HG02938 (cell line): ENCODE measurements around the gene ADAMTSL3.
"Not testable (repeated sequence)": the region's sequence is repeated elsewhere in the genome, so short reads cannot be mapped to it uniquely, and the experiment has no call there.

Experiments used
- ATAC-seq: cut with Tn5 transposase; IDR thresholded peaks from one replicate; pipeline ENCODE4 v1.9.1; 2021; ENCODE audit warnings: mild to moderate bottlenecking, moderate library complexity; ENCODE audit not compliant: unreplicated experiment

The ADAMTSL3 gene

DNA sequence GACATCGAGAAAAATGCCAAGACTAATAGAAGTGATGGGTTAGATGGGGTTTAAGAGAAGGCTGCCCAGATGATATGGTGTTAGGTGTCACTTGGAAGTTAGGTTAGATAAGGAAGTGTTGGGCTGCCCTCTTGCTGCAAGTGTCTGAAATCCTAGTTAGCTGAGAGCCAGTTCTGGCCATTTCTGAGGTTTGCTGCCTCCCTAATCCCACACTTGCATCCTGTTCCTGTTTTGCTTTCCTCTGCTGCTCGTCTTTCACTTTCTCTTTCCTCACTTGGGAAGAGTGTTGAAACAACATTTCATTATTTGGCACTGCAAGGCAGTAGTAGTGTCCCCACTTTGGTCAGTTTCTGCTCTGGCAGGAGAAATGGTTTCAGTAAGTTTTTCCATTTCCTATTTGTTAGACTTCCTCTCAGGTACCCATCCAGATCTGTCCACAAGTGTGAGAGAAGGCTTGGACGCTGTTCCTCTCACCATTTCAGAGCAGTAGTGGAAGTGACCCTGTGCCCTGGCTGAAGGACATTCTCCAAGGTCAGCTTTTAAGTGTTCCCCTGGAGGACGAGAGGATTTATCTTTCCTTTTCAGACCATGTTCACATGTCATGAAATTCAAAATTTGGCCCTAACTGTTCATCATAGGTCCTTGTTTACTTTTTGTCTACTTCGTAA is 93.3 kb downstream of the ADAMTSL3 start:
- ATAC-seq: no peak

DNA sequence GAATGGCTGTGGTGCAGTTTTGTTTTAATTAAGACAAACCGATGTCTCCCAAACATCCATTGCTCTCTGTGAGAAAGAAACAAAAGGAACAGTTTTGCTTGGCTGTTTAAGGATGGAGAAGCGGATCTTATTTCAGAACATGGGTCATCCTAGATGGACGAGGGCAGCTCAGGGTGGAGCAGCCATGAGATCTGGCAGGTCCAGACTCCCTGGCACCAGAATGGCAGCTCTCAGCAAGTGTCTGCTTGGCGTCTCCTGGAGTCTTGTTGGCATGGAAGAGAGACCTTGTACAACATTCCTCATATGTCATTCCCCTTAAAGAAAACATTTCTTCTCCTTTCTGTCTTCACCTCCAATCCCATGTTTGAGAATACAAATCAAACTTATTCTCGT is 93.8 kb downstream of the ADAMTSL3 start:
- ATAC-seq: no peak

DNA sequence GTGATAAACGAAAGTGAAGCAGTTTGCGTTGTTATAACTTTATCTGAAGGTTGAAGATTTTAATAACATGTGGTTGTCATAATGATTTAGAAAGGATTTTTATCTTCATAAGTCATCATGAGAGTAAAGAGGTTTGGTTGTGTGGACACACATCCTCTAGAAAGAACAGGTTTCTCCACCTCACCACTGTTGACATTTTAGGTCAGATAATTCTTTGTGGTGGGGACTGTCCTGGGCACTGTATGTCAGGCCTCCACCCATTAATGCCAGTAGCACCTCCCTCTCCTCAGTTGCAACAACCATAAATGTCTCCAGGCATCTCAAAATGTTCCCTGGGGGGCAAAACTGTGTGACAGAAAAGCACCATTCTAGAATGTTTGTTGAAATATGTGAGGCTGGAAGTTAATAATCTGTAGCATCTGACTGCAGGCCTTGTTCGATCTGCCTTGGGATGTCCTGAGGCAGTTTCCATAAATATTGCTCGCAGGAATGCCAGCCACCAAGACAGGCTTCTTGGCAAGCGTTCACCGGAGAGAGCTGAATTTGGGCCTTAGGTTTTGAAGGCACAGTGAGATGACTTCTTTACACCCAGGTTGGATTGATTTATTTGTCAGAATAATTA is 100.1 kb downstream of the ADAMTSL3 start:
- no peak for ATAC-seq

GRCh38 chr15:83757291-83757690 is 103.4 kb downstream of the ADAMTSL3 start:
- not testable (repeated sequence) for ATAC-seq

DNA sequence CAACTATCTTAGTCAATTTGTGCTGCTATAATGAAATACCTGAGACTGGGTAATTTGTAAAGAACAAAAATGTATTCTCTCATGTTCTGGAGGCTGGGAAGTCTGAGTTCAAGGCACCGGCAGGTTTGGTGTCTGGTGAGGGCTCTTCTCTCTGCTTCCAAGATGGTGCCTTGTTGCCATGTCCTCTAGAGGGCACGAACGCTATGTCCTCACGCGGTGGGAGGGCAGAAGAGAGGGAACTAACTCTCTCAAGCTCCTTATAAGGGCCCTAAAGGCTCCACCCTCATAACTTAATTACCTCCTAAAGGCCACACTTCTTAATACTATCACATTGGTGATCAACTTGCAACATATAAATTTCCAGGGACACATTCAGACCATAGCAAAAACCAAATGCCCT is 108.4 kb downstream of the ADAMTSL3 start:
- no peak for ATAC-seq

DNA sequence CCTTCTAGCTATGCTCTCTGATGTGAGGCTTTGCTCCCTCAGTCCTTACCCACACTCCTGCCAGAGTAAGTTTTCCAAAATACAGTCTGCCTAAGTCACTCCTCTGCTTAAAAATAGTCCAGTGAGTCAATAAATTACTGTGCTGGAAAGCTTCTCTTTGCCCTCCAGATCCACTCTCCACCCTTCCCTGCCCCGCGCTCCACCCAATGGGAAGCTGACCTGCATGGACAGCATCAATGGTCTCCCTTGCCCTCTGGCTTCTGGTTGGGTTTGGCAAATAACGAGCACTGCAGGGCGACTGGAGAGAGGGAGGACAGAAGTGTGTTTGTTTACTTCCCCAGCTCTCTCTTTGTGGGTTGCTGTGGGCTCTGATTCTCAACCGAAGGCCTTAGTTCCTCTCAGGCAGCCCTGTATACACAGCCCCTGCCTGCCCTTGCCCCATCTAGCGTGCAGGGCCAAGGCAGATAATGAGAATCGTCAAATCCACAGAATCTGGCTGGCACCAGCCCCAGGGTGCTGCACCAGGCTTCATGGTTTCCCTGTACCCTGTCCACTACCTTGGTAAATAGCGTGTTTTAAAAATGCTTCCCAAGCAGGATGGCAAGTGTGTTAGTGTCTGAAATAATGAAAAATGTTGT is 110.4 kb downstream of the ADAMTSL3 start:
- no peak for ATAC-seq

GRCh38 chr15:83766339-83766738 is 112.4 kb downstream of the ADAMTSL3 start:
- no peak for ATAC-seq

GRCh38 chr15:83767741-83768140 is 113.8 kb downstream of the ADAMTSL3 start:
- ATAC-seq: no peak

DNA sequence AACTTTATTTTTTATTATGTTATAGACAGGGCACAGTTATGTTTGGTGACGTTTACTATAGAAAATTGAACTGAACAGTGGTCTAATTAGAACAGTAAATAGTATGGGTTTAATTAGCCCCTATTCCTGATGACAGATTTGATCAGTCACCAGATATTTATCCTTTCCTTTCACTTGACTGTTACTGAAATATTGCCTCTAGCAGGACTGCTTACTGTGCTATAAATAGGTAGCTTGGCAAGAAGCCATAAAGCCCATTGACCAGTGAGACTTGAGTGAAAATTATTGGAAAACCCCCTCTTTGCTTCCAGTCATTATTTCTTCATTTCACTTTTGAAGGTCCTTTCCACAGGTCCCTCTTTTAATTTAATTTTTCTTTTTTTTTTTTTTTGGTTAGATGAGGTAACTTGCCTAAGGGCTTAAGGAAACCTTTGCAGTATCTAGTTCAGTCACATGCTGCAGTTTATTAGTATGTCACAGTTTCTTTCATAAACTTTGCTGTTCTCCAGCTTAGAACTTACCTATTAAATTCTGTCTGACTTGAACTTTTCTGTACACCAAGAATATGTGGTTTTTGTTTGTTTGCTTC is 115.6 kb downstream of the ADAMTSL3 start:
- no peak for ATAC-seq

- ATAC-seq: no peak
These were observed 121.8 kb downstream of the ADAMTSL3 start for GRCh38 chr15:83775738-83776137.

DNA sequence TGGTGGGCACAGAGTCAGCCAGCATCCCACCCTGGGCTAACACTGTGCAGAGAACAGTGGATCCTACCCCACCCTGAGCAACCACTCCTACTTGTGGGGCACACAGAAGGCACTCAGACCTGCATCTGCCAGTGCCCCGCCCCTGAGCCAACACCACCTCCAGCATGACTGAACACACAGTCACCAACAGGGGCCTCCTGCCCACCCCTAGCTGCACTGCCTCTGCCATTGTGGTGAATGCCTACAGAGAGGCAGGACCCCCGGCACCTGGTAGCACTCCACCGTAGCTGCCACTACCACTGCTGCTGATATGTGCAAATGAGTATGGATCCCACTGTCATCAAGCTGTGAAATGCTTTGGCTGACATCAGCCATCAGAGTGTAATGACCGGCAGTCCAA is 123.1 kb downstream of the ADAMTSL3 start:
- ATAC-seq: no peak

DNA sequence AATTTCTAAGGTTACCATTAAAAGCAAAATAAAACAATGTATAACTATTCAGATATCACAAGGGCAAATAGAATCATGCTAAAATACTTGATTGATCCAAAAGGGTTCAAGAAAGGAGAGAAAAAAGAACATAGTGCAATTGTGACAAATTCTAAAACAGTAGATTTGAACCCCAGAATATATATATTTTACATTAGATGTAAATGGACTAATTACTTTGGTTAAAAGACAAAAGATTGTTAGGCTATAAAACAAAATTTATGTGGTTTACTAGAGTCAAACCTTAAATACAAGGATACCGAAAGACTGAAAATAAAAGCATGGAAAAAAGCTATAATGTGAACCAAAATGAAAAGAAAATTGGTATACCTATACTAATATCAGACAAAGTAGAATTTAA is 129.3 kb downstream of the ADAMTSL3 start:
- no peak for ATAC-seq

GRCh38 chr15:83784975-83785374 is 131.1 kb downstream of the ADAMTSL3 start:
- no peak for ATAC-seq

- ATAC-seq: no peak
These were observed 132.4 kb downstream of the ADAMTSL3 start for GRCh38 chr15:83786336-83786735.

DNA sequence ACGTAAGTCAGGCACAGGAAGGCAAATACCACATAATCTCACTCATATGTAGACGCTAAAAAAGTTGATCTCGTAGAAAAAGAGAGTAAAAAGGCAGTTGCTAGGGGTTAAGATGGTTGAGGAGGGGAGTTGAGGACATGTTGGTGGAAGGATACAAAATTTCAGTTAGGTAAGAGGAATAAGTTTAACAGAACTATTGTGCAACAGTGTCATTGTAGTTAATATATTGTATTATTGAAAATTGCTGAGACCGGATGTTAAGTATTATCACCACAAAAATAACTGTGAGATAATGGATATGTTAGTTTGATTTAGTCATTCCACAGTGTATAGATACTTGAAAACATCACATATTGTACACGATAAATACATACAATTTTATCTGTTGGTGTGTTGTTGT is 139.1 kb downstream of the ADAMTSL3 start:
- ATAC-seq: no peak

DNA sequence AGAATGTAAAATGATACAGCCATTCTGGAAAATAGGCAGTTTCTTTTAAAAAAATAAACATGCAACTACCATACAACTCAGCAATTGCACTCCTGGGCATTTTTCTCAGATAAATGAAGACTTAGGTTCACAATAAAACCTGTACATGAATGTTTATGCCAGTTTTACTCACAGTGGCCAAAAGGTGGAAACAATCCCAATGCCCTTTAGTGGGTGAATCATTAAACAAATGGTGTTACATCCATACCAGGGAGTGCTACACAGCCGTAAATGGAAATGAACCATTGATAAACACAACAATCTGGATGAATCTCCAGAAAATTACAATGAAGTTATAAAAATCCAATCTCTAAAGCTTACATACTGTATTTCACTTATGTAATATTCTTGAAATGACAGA is 140.3 kb downstream of the ADAMTSL3 start:
- ATAC-seq: no peak

GRCh38 chr15:83809345-83809744 is 155.4 kb downstream of the ADAMTSL3 start:
- no peak for ATAC-seq

DNA sequence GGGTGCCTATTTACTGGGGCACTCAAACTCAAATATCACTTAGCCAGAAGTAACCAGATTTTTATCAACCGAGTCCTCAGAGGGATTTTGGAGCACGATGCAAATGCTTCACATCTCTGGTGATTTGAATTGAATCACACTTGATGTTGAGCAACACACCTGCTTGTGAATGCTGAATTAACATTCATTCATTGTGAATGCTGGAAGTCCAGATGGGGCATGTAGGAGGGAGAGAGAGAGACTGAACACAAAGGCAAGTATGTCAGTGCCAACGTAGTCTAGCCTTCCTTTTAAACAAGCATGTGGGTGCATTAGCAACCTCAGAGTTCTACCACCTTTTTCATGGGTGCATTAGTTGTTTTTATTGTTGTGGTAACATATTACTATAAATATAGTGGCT is 156.2 kb downstream of the ADAMTSL3 start:
- ATAC-seq: no peak

- ATAC-seq: no peak
These were observed 159.8 kb downstream of the ADAMTSL3 start for GRCh38 chr15:83813682-83814081.

GRCh38 chr15:83815506-83815905 is 161.6 kb downstream of the ADAMTSL3 start:
- ATAC-seq: no peak

GRCh38 chr15:83816124-83816883 is 162.4 kb downstream of the ADAMTSL3 start:
- no peak for ATAC-seq
